Measurements from ENCODE around the gene FBRSL1.
"Not testable (repeated sequence)": the region's sequence is repeated elsewhere in the genome, so short reads cannot be mapped to it uniquely, and the experiment has no call there.

The FBRSL1 gene

GRCh38 chr12:132471011-132471857 lies 18.7 kb upstream of the FBRSL1 start:
- TF ChIP-seq CTCF (IDR thresholded peaks at IDR 0.05; ENCODE audit: low read depth, low read length, missing control alignments), result no peak
- H3K4me3 ChIP-seq (ENCODE audit: low read depth, low read length), result no peak overlapping the region
- DNase-seq (ENCODE audit: low read depth), result no peak
- in situ Hi-C loops (cut with HindIII; ENCODE audit: low sequenced_read_pairs), result no loop called here

GRCh38 chr12:132471858-132472255 lies 18.1 kb upstream of the FBRSL1 start:
- no peak for TF ChIP-seq CTCF (IDR thresholded peaks at IDR 0.05; ENCODE audit: low read depth, low read length, missing control alignments)
- in situ Hi-C loops (cut with HindIII; ENCODE audit: low sequenced_read_pairs), result no loop called here
- no peak overlapping the region for H3K4me3 ChIP-seq (ENCODE audit: low read depth, low read length)
- DNase-seq (ENCODE audit: low read depth), result no peak

GRCh38 chr12:132472386-132472785 lies 17.6 kb upstream of the FBRSL1 start:
- in situ Hi-C loops (cut with HindIII; ENCODE audit: low sequenced_read_pairs), result no loop called here
- TF ChIP-seq CTCF (IDR thresholded peaks at IDR 0.05; ENCODE audit: low read depth, low read length, missing control alignments), result no peak
- DNase-seq (ENCODE audit: low read depth), result no peak
- H3K4me3 ChIP-seq (ENCODE audit: low read depth, low read length), result no peak overlapping the region

GRCh38 chr12:132474237-132474741 lies 15.7 kb upstream of the FBRSL1 start:
- H3K4me3 ChIP-seq (ENCODE audit: low read depth, low read length), result no peak overlapping the region
- no peak for DNase-seq (ENCODE audit: low read depth)
- no peak for TF ChIP-seq CTCF (IDR thresholded peaks at IDR 0.05; ENCODE audit: low read depth, low read length, missing control alignments)
- in situ Hi-C loops (cut with HindIII; ENCODE audit: low sequenced_read_pairs), result no loop called here

GRCh38 chr12:132474799-132475303 lies 15.1 kb upstream of the FBRSL1 start:
- H3K4me3 ChIP-seq (ENCODE audit: low read depth, low read length); DNase-seq (ENCODE audit: low read depth); in situ Hi-C loops (cut with HindIII; ENCODE audit: low sequenced_read_pairs): not testable (repeated sequence)

- DNase-seq (ENCODE audit: low read depth), result no peak
- TF ChIP-seq CTCF (IDR thresholded peaks at IDR 0.05; ENCODE audit: low read depth, low read length, missing control alignments), result no peak
- in situ Hi-C loops (cut with HindIII; ENCODE audit: low sequenced_read_pairs), result no loop called here
- no peak overlapping the region for H3K4me3 ChIP-seq (ENCODE audit: low read depth, low read length)
Measured at GRCh38 chr12:132475304-132476037, 14.5 kb upstream of the FBRSL1 start.

Measured in astrocyte of the cerebellum (primary cell).